Neural cell (in vitro differentiated cells): Measurements from ENCODE around the gene TULP1. TPM values are rescaled to one million over a fixed set of nuclear protein-coding genes. Genes with fewer than 3 reads are reported as not detected.

Experiments used
- H2AFZ ChIP-seq: fragments of 200-600, 300-800 bp; sonication (generic), shearing (Covaris generic); 2 replicates; pipeline ENCODE4 v1.6.0; 2014; ENCODE audit warnings: low read depth, mild to moderate bottlenecking, antibody characterized with exemption, low read length, moderate library complexity
- H3F3A ChIP-seq: fragments of 200-600 bp; shearing (Covaris generic); 2 replicates; pipeline ENCODE4 v1.6.1; 2016; ENCODE audit warnings: mild to moderate bottlenecking, moderate library complexity, mixed read lengths, antibody characterized with exemption, low read length; ENCODE audit not compliant: insufficient read depth, poor library complexity, severe bottlenecking
- H3K27ac ChIP-seq: fragments of 200-600, 300-800 bp; sonication (generic), shearing (Covaris generic); 2 replicates; pipeline ENCODE4 v1.5.1; 2014; ENCODE audit warnings: mild to moderate bottlenecking, low read length, moderate library complexity
- H3K27me3 ChIP-seq: fragments of 300-800, 200-600 bp; sonication (generic), shearing (Covaris generic); 2 replicates; pipeline ENCODE4 v1.6.0; 2014; ENCODE audit warnings: mild to moderate bottlenecking, low read depth, low read length, moderate library complexity; ENCODE audit not compliant: insufficient read depth
- H3K36me3 ChIP-seq: fragments of 300-800, 200-600 bp; sonication (generic), shearing (Covaris generic); 2 replicates; pipeline ENCODE4 v1.5.1; 2014; ENCODE audit warnings: mild to moderate bottlenecking, antibody characterized with exemption, low read length, moderate library complexity; ENCODE audit not compliant: insufficient read depth
- H3K4me2 ChIP-seq: fragments of 300-800, 200-600 bp; sonication (generic), shearing (Covaris generic); 2 replicates; pipeline ENCODE4 v1.6.0; 2014; ENCODE audit warnings: mild to moderate bottlenecking, low read length
- H3K4me3 ChIP-seq: fragments of 300-800, 200-600 bp; sonication (generic), shearing (Covaris generic); 2 replicates; pipeline ENCODE4 v1.5.1; 2014; ENCODE audit warnings: mild to moderate bottlenecking, low read length, moderate library complexity
- H3K79me2 ChIP-seq: fragments of 200-600 bp; shearing (Covaris generic); replicated peaks from 2 replicates; pipeline ENCODE4 v1.6.0; 2014; ENCODE audit warnings: mild to moderate bottlenecking, low read length, moderate library complexity; ENCODE audit not compliant: insufficient read depth
- H3K9ac ChIP-seq: fragments of 300-800, 200-600 bp; sonication (generic), shearing (Covaris generic); 2 replicates; pipeline ENCODE4 v1.6.1; 2016; ENCODE audit warnings: mild to moderate bottlenecking, low read length, mixed read lengths
- H3K9me2 ChIP-seq: fragments of 200-600 bp; shearing (Covaris generic); 2 replicates; pipeline ENCODE4 v1.6.1; 2016; ENCODE audit warnings: mild to moderate bottlenecking, low read length, mixed read lengths; ENCODE audit not compliant: insufficient read depth
- H3K9me3 ChIP-seq: fragments of 200-600, 300-800 bp; sonication (generic), shearing (Covaris generic); 2 replicates; pipeline ENCODE4 v1.6.1; 2016; ENCODE audit warnings: mild to moderate bottlenecking, mixed run types, low read length, moderate library complexity, mixed read lengths
- H4K20me1 ChIP-seq: fragments of 200-600 bp; shearing (Covaris generic); 2 replicates; pipeline ENCODE4 v1.6.1; 2016; ENCODE audit warnings: mild to moderate bottlenecking, mixed run types; ENCODE audit not compliant: insufficient read depth
- EP300 ChIP-seq: fragments of 450-650 bp; conservative IDR thresholded peaks from 2 replicates; pipeline ENCODE4 v1.6.1; 2014; ENCODE audit warnings: antibody characterized with exemption, mild to moderate bottlenecking, moderate library complexity; ENCODE audit not compliant: poor library complexity, severe bottlenecking
- EZH2 ChIP-seq: fragments of 200-600, 300-800 bp; shearing (Covaris generic), sonication (generic); IDR thresholded peaks from 2 replicates; pipeline ENCODE4 v1.6.1; 2014; ENCODE audit warnings: antibody characterized with exemption, low read length, borderline replicate concordance, mild to moderate bottlenecking; ENCODE audit not compliant: insufficient read depth, poor library complexity, severe bottlenecking
- MXI1 ChIP-seq: fragments of 450-650 bp; conservative IDR thresholded peaks from 2 replicates; pipeline ENCODE4 v1.6.1; 2014; ENCODE audit warnings: antibody characterized with exemption, mild to moderate bottlenecking; ENCODE audit not compliant: poor library complexity, severe bottlenecking
- POLR2AphosphoS5 ChIP-seq: IDR thresholded peaks from 2 replicates; pipeline ENCODE4 v1.6.1; 2012
- RAD21 ChIP-seq: fragments of 450-650 bp; conservative IDR thresholded peaks from 2 replicates; pipeline ENCODE4 v1.6.1; 2014; ENCODE audit warnings: antibody characterized with exemption, mild to moderate bottlenecking, moderate library complexity
- SMC3 ChIP-seq: fragments of 450-650 bp; conservative IDR thresholded peaks from 2 replicates; pipeline ENCODE4 v1.6.1; 2014; ENCODE audit warnings: antibody characterized with exemption, mild to moderate bottlenecking, moderate library complexity; ENCODE audit not compliant: poor library complexity
- TAF1 ChIP-seq: IDR thresholded peaks from 2 replicates; pipeline ENCODE4 v1.6.1; 2012; ENCODE audit warnings: low read depth
- polyA plus RNA-seq: library from polyadenylated mRNA; depleted of rRNA; stranded (reverse); fragments of >200 nt; gene quantifications from 2 replicates; pipeline ENCODE4 v1.2.3, GENCODE V29; 2014
- TF ChIP-seq, protein P1 (sequence below): IDR thresholded peaks from 2 replicates; pipeline ENCODE4 v1.6.1; 2012; ENCODE audit warnings: borderline replicate concordance
- TF ChIP-seq, protein P2 (sequence below): fragments of 450-650 bp; IDR thresholded peaks from 2 replicates; pipeline ENCODE4 v1.5.1; 2014; ENCODE audit warnings: antibody characterized with exemption, mild to moderate bottlenecking, moderate library complexity; ENCODE audit not compliant: poor library complexity, severe bottlenecking

Gene TULP1
- polyA plus RNA-seq, 1 donor from 2014 or later = not detected

DNA sequence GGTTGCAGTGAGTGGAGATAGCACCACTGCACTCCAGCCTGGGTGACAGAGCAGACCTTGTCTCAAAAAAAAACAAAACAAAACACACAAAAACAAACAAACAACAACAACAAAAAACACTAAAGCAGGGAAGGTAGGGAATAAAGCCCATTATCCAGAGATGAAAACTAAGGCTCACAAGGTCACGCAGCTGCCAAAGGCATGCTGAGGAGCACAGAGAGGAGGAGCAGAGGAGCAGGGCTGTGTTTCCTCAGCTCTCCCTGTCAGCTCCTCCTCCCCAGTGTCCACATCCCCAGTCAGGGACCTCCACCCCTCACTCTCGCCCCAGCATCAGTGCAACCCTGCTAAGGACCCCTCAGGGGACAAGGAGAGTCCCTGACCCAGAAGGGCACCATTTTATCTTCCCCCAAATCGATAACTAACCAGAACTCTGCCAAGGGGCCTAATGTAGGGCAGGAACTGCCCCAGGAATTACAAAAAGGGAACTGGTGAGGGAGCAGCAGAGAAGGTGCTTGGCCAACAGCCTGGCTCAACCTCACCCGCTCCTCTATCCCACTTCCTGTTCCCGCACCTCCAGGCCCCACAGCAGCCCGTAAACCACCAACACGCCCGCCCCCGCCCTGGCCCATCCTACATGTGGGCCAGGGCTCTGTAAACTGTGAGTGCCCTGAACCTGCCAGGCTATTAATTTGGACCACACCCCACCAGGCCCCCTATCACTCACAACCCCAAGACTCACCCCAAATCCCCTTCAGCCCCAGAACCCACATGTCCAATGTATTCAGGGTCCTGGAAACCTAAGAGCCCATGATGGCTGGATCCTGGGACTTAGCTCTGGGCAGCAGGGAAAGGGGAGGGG is 24.8 kb downstream of the TULP1 start:
- H3K36me3 ChIP-seq = no peaks in the 10 kb centered on the region
- no peaks in the 10 kb centered on the region for H3F3A ChIP-seq
- TF ChIP-seq EZH2 (no peak), RAD21 (no peak), SMC3 (no peak), EP300 (no peak), POLR2AphosphoS5 (no peak), MXI1 (no peak), TAF1 (no peak)
- TF ChIP-seq, protein P1, sequence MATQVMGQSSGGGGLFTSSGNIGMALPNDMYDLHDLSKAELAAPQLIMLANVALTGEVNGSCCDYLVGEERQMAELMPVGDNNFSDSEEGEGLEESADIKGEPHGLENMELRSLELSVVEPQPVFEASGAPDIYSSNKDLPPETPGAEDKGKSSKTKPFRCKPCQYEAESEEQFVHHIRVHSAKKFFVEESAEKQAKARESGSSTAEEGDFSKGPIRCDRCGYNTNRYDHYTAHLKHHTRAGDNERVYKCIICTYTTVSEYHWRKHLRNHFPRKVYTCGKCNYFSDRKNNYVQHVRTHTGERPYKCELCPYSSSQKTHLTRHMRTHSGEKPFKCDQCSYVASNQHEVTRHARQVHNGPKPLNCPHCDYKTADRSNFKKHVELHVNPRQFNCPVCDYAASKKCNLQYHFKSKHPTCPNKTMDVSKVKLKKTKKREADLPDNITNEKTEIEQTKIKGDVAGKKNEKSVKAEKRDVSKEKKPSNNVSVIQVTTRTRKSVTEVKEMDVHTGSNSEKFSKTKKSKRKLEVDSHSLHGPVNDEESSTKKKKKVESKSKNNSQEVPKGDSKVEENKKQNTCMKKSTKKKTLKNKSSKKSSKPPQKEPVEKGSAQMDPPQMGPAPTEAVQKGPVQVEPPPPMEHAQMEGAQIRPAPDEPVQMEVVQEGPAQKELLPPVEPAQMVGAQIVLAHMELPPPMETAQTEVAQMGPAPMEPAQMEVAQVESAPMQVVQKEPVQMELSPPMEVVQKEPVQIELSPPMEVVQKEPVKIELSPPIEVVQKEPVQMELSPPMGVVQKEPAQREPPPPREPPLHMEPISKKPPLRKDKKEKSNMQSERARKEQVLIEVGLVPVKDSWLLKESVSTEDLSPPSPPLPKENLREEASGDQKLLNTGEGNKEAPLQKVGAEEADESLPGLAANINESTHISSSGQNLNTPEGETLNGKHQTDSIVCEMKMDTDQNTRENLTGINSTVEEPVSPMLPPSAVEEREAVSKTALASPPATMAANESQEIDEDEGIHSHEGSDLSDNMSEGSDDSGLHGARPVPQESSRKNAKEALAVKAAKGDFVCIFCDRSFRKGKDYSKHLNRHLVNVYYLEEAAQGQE = no peak
- TF ChIP-seq, protein P2, sequence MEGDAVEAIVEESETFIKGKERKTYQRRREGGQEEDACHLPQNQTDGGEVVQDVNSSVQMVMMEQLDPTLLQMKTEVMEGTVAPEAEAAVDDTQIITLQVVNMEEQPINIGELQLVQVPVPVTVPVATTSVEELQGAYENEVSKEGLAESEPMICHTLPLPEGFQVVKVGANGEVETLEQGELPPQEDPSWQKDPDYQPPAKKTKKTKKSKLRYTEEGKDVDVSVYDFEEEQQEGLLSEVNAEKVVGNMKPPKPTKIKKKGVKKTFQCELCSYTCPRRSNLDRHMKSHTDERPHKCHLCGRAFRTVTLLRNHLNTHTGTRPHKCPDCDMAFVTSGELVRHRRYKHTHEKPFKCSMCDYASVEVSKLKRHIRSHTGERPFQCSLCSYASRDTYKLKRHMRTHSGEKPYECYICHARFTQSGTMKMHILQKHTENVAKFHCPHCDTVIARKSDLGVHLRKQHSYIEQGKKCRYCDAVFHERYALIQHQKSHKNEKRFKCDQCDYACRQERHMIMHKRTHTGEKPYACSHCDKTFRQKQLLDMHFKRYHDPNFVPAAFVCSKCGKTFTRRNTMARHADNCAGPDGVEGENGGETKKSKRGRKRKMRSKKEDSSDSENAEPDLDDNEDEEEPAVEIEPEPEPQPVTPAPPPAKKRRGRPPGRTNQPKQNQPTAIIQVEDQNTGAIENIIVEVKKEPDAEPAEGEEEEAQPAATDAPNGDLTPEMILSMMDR = no peak
- H3K9me2 ChIP-seq = no peaks in the 10 kb centered on the region
- H3K27me3 ChIP-seq = no peaks in the 10 kb centered on the region
- no peaks in the 10 kb centered on the region for H3K79me2 ChIP-seq
- H2AFZ ChIP-seq = no peak overlapping the region
- no peak overlapping the region for H3K27ac ChIP-seq
- H3K4me3 ChIP-seq = no peak overlapping the region
- H3K9ac ChIP-seq = no peak overlapping the region
- H4K20me1 ChIP-seq = no peaks in the 10 kb centered on the region
- H3K4me2 ChIP-seq = no peak overlapping the region
- no peaks in the 10 kb centered on the region for H3K9me3 ChIP-seq

DNA sequence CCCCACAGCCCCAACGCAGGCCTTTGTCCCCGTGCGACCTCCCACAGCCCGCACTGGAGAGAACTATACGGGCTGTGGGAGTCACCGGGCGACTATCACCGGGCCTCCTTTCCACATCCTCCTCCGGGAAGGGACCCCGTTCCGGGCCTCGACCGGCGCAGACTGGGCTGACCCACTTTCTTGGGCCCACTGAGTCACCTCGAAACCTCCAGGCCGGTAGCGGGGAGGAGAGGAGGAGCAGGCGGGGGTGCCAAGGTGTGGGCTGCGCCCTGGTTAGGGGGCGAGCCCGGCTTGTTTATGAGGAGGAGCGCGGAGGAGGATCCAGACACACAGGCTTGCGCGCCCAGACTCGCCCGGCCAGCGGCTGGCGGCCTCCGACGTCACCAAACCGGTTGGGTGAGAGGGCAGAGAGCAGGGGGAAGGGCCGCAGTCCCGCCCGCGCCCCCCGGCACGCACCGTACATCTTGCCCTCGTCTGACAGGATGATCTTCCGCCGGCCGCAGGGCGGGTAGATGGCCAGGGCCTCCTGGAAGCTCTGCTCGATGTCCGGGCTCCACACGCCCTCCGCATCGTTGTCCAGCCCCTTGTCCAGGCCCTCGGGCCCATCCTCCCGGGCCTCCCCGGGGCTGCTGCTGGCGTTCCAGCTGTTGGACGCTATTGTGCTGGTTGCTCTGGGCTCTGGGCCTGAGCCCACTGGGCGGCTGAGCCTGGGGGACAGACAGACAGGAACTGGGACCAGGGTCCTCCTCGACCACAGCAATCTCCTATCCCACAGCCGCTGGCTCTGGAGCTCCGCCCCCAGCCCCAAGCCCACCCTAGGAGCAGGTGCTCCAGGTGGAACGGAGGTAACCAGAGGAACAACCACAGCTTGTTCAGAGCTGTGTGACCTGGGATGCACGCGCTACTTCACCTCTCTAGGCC is 26.4 kb downstream of the TULP1 start:
- Histone ChIP-seq H3K4me2 (no peak overlapping the region), H4K20me1 (no peaks in the 10 kb centered on the region), H3K9me3 (no peaks in the 10 kb centered on the region), H3K27ac (no peak overlapping the region), H3K9me2 (no peaks in the 10 kb centered on the region), H3K9ac (no peak overlapping the region), H3F3A (no peaks in the 10 kb centered on the region), H2AFZ (no peak overlapping the region), H3K36me3 (no peaks in the 10 kb centered on the region), H3K27me3 (no peaks in the 10 kb centered on the region), H3K4me3 (no peak overlapping the region), H3K79me2 (no peaks in the 10 kb centered on the region)
- TF ChIP-seq, protein P1 = no peak
- TF ChIP-seq RAD21 (no peak), MXI1 (no peak), EZH2 (no peak), POLR2AphosphoS5 (no peak), TAF1 (no peak), SMC3 (no peak), EP300 (no peak)
- TF ChIP-seq, protein P2 = no peak
